ENCODE data around the gene EXD3. TPM values are rescaled to one million over a fixed set of nuclear protein-coding genes. Genes with fewer than 3 reads are reported as not detected.

The EXD3 gene
- total RNA-seq, 3 donors from 2014 or later, result 7.7 to 28.7 (median 20.6) TPM

- Histone ChIP-seq H3K27me3 (no peaks in the 10 kb centered on the region), H3K4me3 (no peak overlapping the region), H3K4me1 (no peaks in the 10 kb centered on the region), H3K9me3 (no peaks in the 10 kb centered on the region), H3K36me3 (no peaks in the 10 kb centered on the region), H3K27ac (no peak overlapping the region)
- intact Hi-C loops (cut with DNase I; ENCODE audit: low total_unique reads), result no loop called here
- TF ChIP-seq CTCF (IDR thresholded peaks at IDR 0.05) (no peak), POLR2A (IDR thresholded peaks at IDR 0.05) (no peak), POLR2AphosphoS5 (IDR thresholded peaks at IDR 0.05) (no peak)
- no peak for DNase-seq (ENCODE audit: low spot score in 2 of 2)
Observed at GRCh38 chr9:137396227-137396626, 26.7 kb downstream of the EXD3 start.

- TF ChIP-seq CTCF (IDR thresholded peaks at IDR 0.05) (no peak), POLR2AphosphoS5 (IDR thresholded peaks at IDR 0.05) (no peak), POLR2A (IDR thresholded peaks at IDR 0.05) (no peak)
- intact Hi-C loops (cut with DNase I; ENCODE audit: low total_unique reads), result no loop called here
- Histone ChIP-seq H3K9me3 (no peaks in the 10 kb centered on the region), H3K27ac (no peak overlapping the region), H3K27me3 (no peaks in the 10 kb centered on the region), H3K4me1 (no peaks in the 10 kb centered on the region), H3K36me3 (no peaks in the 10 kb centered on the region), H3K4me3 (no peak overlapping the region)
- no peak for DNase-seq (ENCODE audit: low spot score in 2 of 2)
Observed at GRCh38 chr9:137395666-137396010, 27.3 kb downstream of the EXD3 start.

DNA sequence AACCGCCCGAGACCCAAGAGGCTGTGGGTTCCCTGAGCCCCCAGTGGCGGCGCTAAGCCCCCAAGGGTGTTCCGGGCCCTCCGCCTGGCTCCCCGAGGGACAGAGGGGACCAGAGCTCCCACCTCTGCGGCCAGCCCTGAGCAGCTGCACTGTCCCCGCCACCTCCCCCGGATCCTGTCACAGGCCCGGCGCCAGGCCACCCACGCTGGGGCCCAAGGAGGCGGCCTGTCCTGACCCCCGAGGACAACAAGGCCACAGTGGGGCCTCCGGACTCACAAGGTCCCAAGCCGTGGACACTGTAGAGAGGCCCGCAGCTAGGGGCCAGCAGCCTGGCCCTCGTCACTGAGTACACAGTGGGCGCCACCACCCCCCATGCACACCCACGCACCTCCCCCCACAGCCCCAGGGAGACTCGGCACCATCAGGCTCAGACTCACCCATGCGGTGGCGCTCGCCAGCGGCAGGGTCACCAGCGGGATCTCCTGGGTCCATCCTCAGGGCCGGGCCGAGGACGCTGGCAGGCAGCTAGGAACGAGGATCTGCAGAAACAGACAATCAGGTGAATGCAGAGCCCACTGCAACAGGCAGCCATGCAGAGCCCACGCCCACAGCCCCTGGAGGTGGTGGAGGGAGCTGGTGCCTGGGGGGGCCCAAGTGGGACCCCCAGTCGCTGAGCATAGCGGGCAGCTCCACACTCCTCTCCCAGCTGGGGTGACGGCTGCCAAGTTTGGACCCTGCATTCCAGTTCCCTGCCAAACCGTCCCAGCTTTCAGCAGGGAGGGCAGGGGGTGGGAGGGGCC lies 27.9 kb downstream of the EXD3 start:
- Histone ChIP-seq H3K4me3 (no peak overlapping the region), H3K27me3 (no peaks in the 10 kb centered on the region), H3K9me3 (no peaks in the 10 kb centered on the region), H3K36me3 (no peaks in the 10 kb centered on the region), H3K4me1 (no peaks in the 10 kb centered on the region), H3K27ac (no peak overlapping the region)
- TF ChIP-seq POLR2A (IDR thresholded peaks at IDR 0.05) (no peak), POLR2AphosphoS5 (IDR thresholded peaks at IDR 0.05) (no peak), CTCF (IDR thresholded peaks at IDR 0.05) (no peak)
- intact Hi-C loops (cut with DNase I; ENCODE audit: low total_unique reads), result no loop called here
- no peak for DNase-seq (ENCODE audit: low spot score in 2 of 2)

- Histone ChIP-seq H3K4me1 (no peaks in the 10 kb centered on the region), H3K27me3 (no peaks in the 10 kb centered on the region), H3K4me3 (no peak overlapping the region), H3K9me3 (no peaks in the 10 kb centered on the region), H3K27ac (no peak overlapping the region), H3K36me3 (no peaks in the 10 kb centered on the region)
- intact Hi-C loops (cut with DNase I; ENCODE audit: low total_unique reads), result no loop called here
- TF ChIP-seq POLR2AphosphoS5 (IDR thresholded peaks at IDR 0.05) (no peak), POLR2A (IDR thresholded peaks at IDR 0.05) (no peak), CTCF (IDR thresholded peaks at IDR 0.05) (no peak)
- DNase-seq (ENCODE audit: low spot score in 2 of 2), result no peak
Observed at GRCh38 chr9:137393176-137394150, 29.5 kb downstream of the EXD3 start.

Measured in breast epithelium (tissue), 4 donors.